ENCODE data around the gene DDX10. TPM values are rescaled to one million over a fixed set of nuclear protein-coding genes. Genes with fewer than 3 reads are reported as not detected.

DDX10 gene
- total and polyA plus RNA-seq, 4 donors: 8.0 to 11.8 (median 9.0) TPM

- H3K27ac ChIP-seq (ENCODE audit: low read depth in 1 of 2, low read length in 2 of 2): no peak overlapping the region
- WGBS: 86% methylated on average over 3 of the region's 3 CpGs
- peak overlapping the region in 1 of 3 donors; percentile 41 for H3K4me3 ChIP-seq (ENCODE audit: low read depth in 1 of 3, low read length in 3 of 3)
- DNase-seq (ENCODE audit: low spot score): no peak
- H3K4me1 ChIP-seq (ENCODE audit: control insufficient read depth in 4 of 4, insufficient read depth in 4 of 4, low read length in 3 of 4): no peaks in the 10 kb centered on the region
- no peak overlapping the region for H3K9ac ChIP-seq (ENCODE audit: low read depth in 1 of 2, low read length in 2 of 2)
- H3K9me3 ChIP-seq (ENCODE audit: control insufficient read depth in 4 of 4, low read length in 3 of 4): peaks cover 3 to 10% (median 7%) of the 10 kb centered on the region in 4 donors
- H3K36me3 ChIP-seq (ENCODE audit: control insufficient read depth in 4 of 4, insufficient read depth in 3 of 4, low read depth in 1 of 4, low read length in 3 of 4): no peaks in the 10 kb centered on the region
- no peaks in the 10 kb centered on the region for H3K27me3 ChIP-seq (ENCODE audit: control insufficient read depth in 4 of 4, insufficient read depth in 4 of 4, low read length in 3 of 4)
- no peak for TF ChIP-seq CTCF (IDR thresholded peaks at IDR 0.05; ENCODE audit: low read depth, low read length, missing input control)
- TF ChIP-seq RXRA (IDR thresholded peaks at IDR 0.05): no peak
- no peak for TF ChIP-seq MAX (IDR thresholded peaks at IDR 0.05)
- TF ChIP-seq REST (IDR thresholded peaks at IDR 0.05): no peak
- TF ChIP-seq TAF1 (conservative IDR thresholded peaks at IDR 0.05): no peak
- TF ChIP-seq YY1 (IDR thresholded peaks at IDR 0.05): no peak
- TF ChIP-seq NR2F2 (IDR thresholded peaks at IDR 0.05): no peak
- no peak for TF ChIP-seq SP1 (IDR thresholded peaks at IDR 0.05)
- no peak for TF ChIP-seq GABPA (IDR thresholded peaks at IDR 0.05 in 1 of 2, conservative IDR thresholded peaks at IDR 0.05 in 1 of 2)
- TF ChIP-seq HNF4G (IDR thresholded peaks at IDR 0.05): no peak
- no peak for TF ChIP-seq ZBTB33 (IDR thresholded peaks at IDR 0.05)
- no peak for TF ChIP-seq FOXA1 (IDR thresholded peaks at IDR 0.05)
- TF ChIP-seq RAD21 (IDR thresholded peaks at IDR 0.05): no peak
- TF ChIP-seq FOXA2 (IDR thresholded peaks at IDR 0.05): no peak
- no peak for TF ChIP-seq ATF3 (IDR thresholded peaks at IDR 0.05)
- TF ChIP-seq EGR1 (IDR thresholded peaks at IDR 0.05; ENCODE audit: low read depth in 2 of 2): no peak
Measured at GRCh38 chr11:108629274-108629673, 35.6 kb upstream of the DDX10 start.
